Stimulated activated naive CD4-positive, alpha-beta T cell treated with Interleukin-2 at 50 U/mL for 16 hours (primary cell): ENCODE data around the gene NIT2.

ENCODE experiments used
- DNase-seq: peaks from one replicate; lab custom pipeline; 2025; lab: John Stamatoyannopoulos, UW

The NIT2 gene

GRCh38 chr3:100396967-100397366 lies 62.4 kb downstream of the NIT2 start:
- no peak for DNase-seq

DNA sequence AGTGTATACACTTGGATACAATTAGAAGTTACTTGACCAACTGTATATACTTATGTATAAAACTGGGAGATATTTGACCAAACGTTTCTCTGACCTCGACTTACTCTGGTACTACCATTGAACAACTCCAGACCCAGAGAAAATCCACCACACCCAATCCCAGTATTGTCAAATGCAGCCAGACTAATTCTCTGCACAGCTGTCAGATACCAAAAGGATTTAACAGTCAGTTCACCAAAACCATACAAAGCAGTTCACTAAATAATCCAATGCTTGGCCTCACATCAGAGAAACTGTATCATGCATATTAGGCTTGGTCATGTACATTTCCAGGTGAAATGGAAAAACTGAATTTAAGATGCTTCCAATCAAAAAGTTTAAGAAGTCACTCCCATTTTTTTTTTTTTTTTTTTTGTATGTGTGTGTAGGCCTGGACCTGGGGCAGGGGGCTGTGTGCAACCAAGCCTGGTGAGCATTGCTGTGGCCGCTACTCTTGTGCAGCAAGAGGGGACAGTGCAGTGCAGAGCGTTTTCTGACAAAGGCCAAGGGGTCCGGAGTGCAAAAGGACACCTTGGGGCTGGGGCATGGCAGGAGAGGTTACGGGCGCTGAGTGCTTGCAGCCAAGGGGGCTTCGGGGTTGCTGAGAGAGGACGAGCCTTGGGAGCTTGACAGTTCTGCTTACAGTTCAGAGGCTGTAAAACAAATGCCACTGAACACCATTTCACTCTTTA lies 64.9 kb downstream of the NIT2 start:
- DNase-seq, result no peak

DNA sequence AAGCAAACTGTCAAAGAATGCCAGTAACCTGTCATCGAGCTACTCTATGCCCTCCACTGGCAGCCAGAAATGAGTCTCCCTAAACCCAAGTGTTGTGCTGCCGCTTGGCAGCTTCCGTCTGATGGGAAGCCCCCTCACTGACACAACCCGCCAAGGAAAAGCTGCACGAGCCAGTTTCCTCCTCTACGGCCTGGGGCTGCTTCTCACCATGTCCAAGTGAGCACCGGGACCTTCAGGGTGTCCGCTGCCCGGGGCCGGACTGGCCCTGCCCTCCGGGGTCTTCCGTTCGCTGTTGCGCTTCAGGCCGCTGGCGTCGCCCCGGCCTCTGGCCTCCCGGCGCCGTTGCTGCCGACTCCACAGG lies 65.8 kb downstream of the NIT2 start:
- DNase-seq, result peak; percentile 46

DNA sequence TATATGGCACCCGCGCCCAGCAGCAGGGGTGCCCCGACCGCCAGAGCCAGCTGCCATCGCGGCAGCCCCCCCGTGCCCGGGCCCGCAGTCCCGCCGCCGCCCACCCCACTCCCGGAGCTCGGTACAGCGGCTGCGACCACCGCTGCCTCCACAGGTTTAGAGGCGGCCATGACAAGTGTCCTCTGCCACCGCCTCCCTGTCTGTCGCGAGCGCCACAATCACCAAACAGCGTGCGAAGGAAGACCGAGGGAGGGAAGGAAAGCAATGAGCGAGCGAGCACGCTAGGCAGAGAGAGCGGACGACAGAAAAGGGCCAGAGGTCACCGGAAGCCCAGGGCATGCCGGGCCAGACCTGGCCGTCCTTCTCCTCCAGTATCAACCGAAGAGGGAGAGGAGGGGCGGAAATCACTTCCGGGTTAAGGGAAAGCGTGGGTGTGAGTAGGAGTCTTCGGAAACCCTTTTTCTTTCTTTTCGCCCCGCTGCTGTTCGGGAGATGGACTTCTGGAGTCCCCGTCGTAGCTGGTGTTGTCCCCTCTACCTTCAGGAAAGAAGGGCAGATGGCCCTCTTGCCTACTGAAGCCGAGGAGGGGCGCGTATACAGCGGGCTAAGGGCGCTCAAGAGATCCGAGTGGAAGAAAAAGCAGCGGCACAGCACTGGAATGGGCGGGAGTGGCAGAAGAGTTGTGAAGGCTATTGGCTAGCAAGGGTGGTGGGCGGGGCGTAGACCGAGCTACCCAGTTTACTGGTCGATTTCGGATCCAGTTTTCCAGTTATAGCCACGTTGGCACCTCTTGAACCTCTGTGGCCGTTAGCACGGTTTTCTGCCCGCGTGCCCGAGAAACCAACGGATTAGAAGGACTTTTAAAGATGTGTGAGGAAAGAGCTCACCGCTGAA lies 66.5 kb downstream of the NIT2 start, which contains the start of the genes LNP1 and TOMM70:
LNP1 (plus strand) TSS at position 760 of the 894 bp plus-strand sequence. CDS start 28,191 bp downstream, outside the sequence.
TOMM70 (minus strand) TSS at position 310 of the 894 bp plus-strand sequence; CDS start at position 170, 140 bp downstream.
- peak; percentile 97 for DNase-seq

DNA sequence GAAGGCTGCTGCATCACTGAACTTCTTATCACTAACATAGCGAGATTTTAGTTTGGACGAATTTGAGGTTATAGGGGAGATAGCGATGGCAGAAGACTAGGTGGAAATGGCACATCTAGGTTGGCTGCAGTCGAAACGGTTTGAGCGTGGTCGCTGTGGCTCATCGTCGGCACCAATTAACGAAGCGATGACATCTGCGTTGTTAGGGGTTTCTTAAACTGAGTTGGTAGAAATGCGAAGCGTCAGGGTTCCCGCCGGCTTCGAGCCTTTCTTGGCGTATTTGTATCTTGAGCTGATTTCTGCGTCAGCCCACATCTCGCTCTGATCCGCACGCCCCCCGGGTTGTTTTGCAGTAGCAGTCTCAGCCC lies 67.1 kb downstream of the NIT2 start:
- peak; percentile 50 for DNase-seq

DNA sequence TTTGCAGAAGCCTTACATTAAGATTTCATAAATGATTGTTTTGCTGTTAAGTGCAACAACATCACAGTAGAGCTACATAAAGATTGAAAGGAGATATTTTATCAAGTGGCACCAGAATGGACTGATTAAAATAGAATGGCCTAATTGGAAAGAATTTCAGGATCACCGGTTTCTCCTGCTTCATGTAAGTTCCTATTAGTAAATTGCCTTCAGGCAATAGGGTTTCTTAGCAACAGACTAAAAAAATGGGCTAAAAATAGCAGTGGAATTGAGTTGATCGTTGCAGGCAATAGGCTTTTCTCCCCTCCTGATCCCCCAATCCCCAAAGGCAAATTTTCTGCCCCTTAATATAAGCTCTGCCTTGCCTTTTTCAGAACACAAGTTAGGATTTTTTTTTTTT lies 67.7 kb downstream of the NIT2 start:
- DNase-seq, result no peak

- no peak for DNase-seq
Observed at GRCh38 chr3:100402891-100403290, 68.3 kb downstream of the NIT2 start.

DNA sequence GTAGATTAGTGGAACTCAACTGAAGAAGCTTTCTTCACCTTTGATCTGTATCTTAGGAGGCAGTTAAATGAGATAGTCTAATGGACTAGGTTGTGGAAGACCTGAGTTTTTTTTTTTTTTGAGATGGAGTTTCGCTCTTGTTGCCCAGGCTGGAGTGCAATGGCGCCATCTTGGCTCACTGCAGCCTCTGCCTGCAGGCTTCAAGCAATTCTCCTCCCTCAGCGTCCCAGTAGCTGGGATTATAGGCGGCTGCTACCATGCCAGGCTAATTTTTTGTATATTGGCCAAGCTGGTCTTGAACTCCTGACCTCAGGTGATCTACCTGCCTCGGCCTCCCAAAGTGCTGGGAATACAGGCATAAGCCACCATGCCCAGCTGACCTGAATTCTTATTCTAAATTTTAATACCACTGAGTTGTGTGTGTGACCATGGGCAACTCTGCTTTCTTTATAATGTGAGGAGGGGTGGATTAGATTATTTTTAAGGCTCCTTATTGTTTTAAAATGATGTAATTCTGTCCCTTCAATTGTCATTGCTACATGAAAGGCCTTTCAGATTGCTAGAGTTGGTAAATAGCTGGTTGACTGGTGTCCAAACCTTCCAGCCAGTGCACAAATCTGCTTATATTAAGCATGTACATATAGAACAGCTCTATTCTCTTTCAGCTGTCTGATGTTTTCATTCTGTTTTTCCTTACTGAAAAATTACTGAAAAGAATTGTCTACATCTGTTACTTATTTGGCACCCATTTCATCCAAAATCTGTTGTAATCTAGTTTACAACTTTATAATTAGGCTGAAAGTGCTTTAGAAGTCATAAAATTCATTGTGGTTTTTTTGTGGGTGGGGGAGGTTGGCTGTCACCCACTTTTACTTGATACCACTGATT lies 69.0 kb downstream of the NIT2 start:
- no peak for DNase-seq

GRCh38 chr3:100404250-100404548 lies 69.6 kb downstream of the NIT2 start:
- no peak for DNase-seq

GRCh38 chr3:100407164-100407563 lies 72.6 kb downstream of the NIT2 start:
- DNase-seq, result no peak

DNA sequence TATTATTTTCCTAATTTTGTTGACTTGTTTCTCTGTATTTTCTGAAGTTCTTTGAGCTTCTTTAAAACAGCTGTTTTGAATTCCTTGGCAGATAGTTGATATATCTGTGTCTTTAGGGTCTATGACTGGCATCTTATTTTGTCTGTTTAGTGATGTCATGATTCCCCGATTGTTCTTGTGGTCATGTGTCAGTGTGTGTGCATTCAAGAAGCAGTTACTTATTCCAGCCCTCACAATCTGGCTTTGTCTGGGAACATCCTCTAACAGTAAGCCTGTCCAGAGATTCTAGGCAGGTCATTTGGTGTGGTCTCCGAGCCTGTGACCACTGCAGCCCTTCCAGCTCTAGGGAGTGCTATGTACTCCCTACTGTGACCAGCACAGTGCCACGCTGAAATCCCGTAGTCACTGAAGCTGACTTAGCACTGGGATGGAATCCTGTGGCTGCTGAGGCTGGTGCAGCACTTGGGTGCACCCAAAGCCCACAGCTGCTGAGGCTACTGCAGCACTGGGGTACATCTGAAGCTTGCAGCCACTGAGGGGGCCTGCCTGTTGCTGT lies 73.5 kb downstream of the NIT2 start:
- DNase-seq, result no peak
